HCT116 (cell line): ENCODE data around the gene ZAP70. TPM values are rescaled to one million over a fixed set of nuclear protein-coding genes. Genes with fewer than 3 reads are reported as not detected.
"Not testable (repeated sequence)": the region's sequence is repeated elsewhere in the genome, so short reads cannot be mapped to it uniquely, and the experiment has no call there.

Experiments
- ATAC-seq: fragments of 200-7000 bp; cut with Tn5 transposase; 2 replicates; pipeline ENCODE4 v1.9.1; 2020; ENCODE audit warnings: mild to moderate bottlenecking, moderate library complexity
- BruUV-seq: library from RNA; stranded (reverse); fragments of 400-500 nt; replicated peaks from 2 replicates; lab custom pipeline; 2021; lab: Mats Ljungman, UMichigan
- CTCF ChIA-PET: fragments of 300-600 bp; sonication (Branson Sonifier 250); formaldehyde crosslinking; loops from one replicate; lab custom pipeline; 2021; ENCODE audit warnings: antibody characterized with exemption; lab: Charles Lee
- POLR2A ChIA-PET: fragments of 300-600, 350-600 bp; sonication (Branson Sonifier 250); formaldehyde crosslinking; loops from one replicate; lab custom pipeline; 2021; ENCODE audit warnings: antibody characterized with exemption; lab: Charles Lee
- RAD21 ChIA-PET, 2 experiments: fragments of 300-600 bp; sonication (Branson Sonifier 250); formaldehyde crosslinking; loops; one replicate each; lab custom pipeline; 2023; ENCODE audit warnings: low total read pairs in 2 of 2; ENCODE audit not compliant: uncharacterized antibody in 2 of 2, unreplicated experiment in 2 of 2, low non-redundant PET in 1 of 2; lab: Charles Lee
- DNase-seq: peaks from one replicate; pipeline ENCODE4 v3.0.0-alpha.2; 2010; ENCODE audit warnings: low read depth, low spot score
- H2AFZ ChIP-seq: fragments of 200-600 bp; shearing (Covaris generic), sonication (generic); 2 replicates; pipeline ENCODE4 v1.6.1; 2017; ENCODE audit warnings: low read depth, mixed run types, mixed read lengths, antibody characterized with exemption, low read length; ENCODE audit not compliant: poor library complexity, severe bottlenecking
- H3K27ac ChIP-seq: 2 replicates; pipeline ENCODE4 v1.5.1; 2012; ENCODE audit warnings: low read depth, low read length
- H3K27me3 ChIP-seq: fragments of 200-600 bp; sonication (generic); 2 replicates; pipeline ENCODE4 v1.6.1; 2016; ENCODE audit warnings: mixed run types, low read length, mixed read lengths; ENCODE audit not compliant: insufficient read depth
- H3K36me3 ChIP-seq, 2 experiments: fragments of 200-500 bp in 1 of 2; fragments of 200-600 bp in 1 of 2; sonication (Bioruptor generic) in 1 of 2; sonication (generic) in 1 of 2; 2 replicates each; pipeline versions ENCODE4 v1.5.1 to v1.6.1; 2014 to 2016; ENCODE audit warnings: low read length in 2 of 2, inconsistent platforms in 1 of 2, mixed read lengths in 1 of 2, mixed run types in 1 of 2; ENCODE audit not compliant: insufficient read depth in 2 of 2, control insufficient read depth in 1 of 2
- H3K4me1 ChIP-seq, 2 experiments: fragments of 200-600 bp in 1 of 2; sonication (generic) in 1 of 2; 2 replicates each; pipeline versions ENCODE4 v1.5.1 to v1.6.1; 2012 to 2017; ENCODE audit warnings: low read length in 2 of 2, inconsistent platforms in 1 of 2, mild to moderate bottlenecking in 1 of 2, mixed read lengths in 1 of 2, mixed run types in 1 of 2, moderate library complexity in 1 of 2; ENCODE audit not compliant: insufficient read depth in 2 of 2, control insufficient read depth in 1 of 2
- H3K4me2 ChIP-seq: fragments of 200-600 bp; sonication (generic); 2 replicates; pipeline ENCODE4 v1.6.1; 2017; ENCODE audit warnings: mixed run types, low read length, mixed read lengths
- H3K4me3 ChIP-seq, 2 experiments: fragments of 200-600 bp in 1 of 2; sonication (generic) in 1 of 2; replicated peaks in 1 of 2; 2 replicates each; pipeline ENCODE4 v1.5.1; 2011 to 2016; ENCODE audit warnings: low read length in 2 of 2, control low read depth in 1 of 2, low read depth in 1 of 2, mild to moderate bottlenecking in 1 of 2, mixed read lengths in 1 of 2, mixed run types in 1 of 2
- H3K79me2 ChIP-seq: fragments of 200-600 bp; sonication (generic); 2 replicates; pipeline ENCODE4 v1.6.1; 2017; ENCODE audit warnings: mild to moderate bottlenecking, mixed run types, low read length, moderate library complexity, mixed read lengths; ENCODE audit not compliant: insufficient read depth
- H3K9ac ChIP-seq: fragments of 200-600 bp; sonication (generic); 2 replicates; pipeline ENCODE4 v1.6.1; 2016; ENCODE audit warnings: low read length, mixed read lengths
- H3K9me2 ChIP-seq: fragments of 200-600 bp; sonication (generic), shearing (Covaris generic); 2 replicates; pipeline ENCODE4 v1.6.1; 2017; ENCODE audit warnings: mixed run types, mild to moderate bottlenecking, moderate library complexity; ENCODE audit not compliant: insufficient read depth
- H3K9me3 ChIP-seq, 2 experiments: fragments of 200-500 bp in 1 of 2; fragments of 200-600 bp in 1 of 2; sonication (Bioruptor generic) in 1 of 2; sonication (generic) in 1 of 2; 2 replicates each; pipeline ENCODE4 v1.6.1; 2014 to 2017; ENCODE audit warnings: low read length in 2 of 2, mixed read lengths in 2 of 2, inconsistent platforms in 1 of 2, low read depth in 1 of 2, mild to moderate bottlenecking in 1 of 2, mixed run types in 1 of 2, moderate library complexity in 1 of 2; ENCODE audit not compliant: control insufficient read depth in 1 of 2, insufficient read depth in 1 of 2
- H4K20me1 ChIP-seq: fragments of 200-600 bp; sonication (generic), shearing (Covaris generic); 2 replicates; pipeline ENCODE4 v1.6.1; 2017; ENCODE audit warnings: mixed run types, mild to moderate bottlenecking, moderate library complexity; ENCODE audit not compliant: insufficient read depth
- EZH2phosphoT487 ChIP-seq: fragments of 200-600 bp; IDR thresholded peaks from 2 replicates; pipeline ENCODE4 v1.6.1; 2018; ENCODE audit warnings: antibody characterized with exemption, borderline replicate concordance
- FOSL1 ChIP-seq: IDR thresholded peaks from 2 replicates; pipeline ENCODE4 v1.6.1; 2012; ENCODE audit warnings: low read depth
- JUND ChIP-seq: IDR thresholded peaks from 2 replicates; pipeline ENCODE4 v1.6.1; 2012
- POLR2A ChIP-seq: IDR thresholded peaks from 2 replicates; pipeline ENCODE4 v1.7.0; 2011; ENCODE audit warnings: borderline replicate concordance; ENCODE audit not compliant: insufficient read depth, insufficient read length; ENCODE audit errors: extremely low read depth
- POLR2AphosphoS5 ChIP-seq: IDR thresholded peaks from 2 replicates; pipeline ENCODE4 v1.6.1; 2011; ENCODE audit warnings: mild to moderate bottlenecking, low read depth, low read length, moderate library complexity
- RAD21 ChIP-seq: IDR thresholded peaks from 2 replicates; pipeline ENCODE4 v1.6.1; 2012; ENCODE audit warnings: low read depth, mild to moderate bottlenecking
- SIN3A ChIP-seq: IDR thresholded peaks from 2 replicates; pipeline ENCODE4 v1.6.1; 2012; ENCODE audit warnings: low read depth
- SP1 ChIP-seq: IDR thresholded peaks from 2 replicates; pipeline ENCODE4 v1.6.1; 2012; ENCODE audit warnings: low read depth
- YY1 ChIP-seq: IDR thresholded peaks from 2 replicates; pipeline ENCODE4 v1.6.1; 2011; ENCODE audit warnings: low read length, low read depth, moderate library complexity, mild to moderate bottlenecking; ENCODE audit not compliant: insufficient replicate concordance; ENCODE audit errors: extremely low read depth
- ZNF274 ChIP-seq: fragments of 200-500 bp; sonication (Bioruptor generic); IDR thresholded peaks from 2 replicates; pipeline ENCODE4 v1.6.1; 2014; ENCODE audit warnings: mild to moderate bottlenecking, low read depth, low read length, inconsistent platforms
- intact Hi-C: fragments of 100-400 bp; cut with micrococcal nuclease; formaldehyde crosslinking; loops from 2 replicates; pipeline ENCODE4 v1.10.0; 2022
- total RNA-seq: library from RNA; stranded (reverse); gene quantifications from one replicate; pipeline ENCODE4 v1.2.1, GENCODE V29; 2021; ENCODE audit not compliant: unreplicated experiment
- TF ChIP-seq, protein P1 (sequence below): IDR thresholded peaks from 2 replicates; pipeline ENCODE4 v1.6.1; 2012

ZAP70 gene
- total RNA-seq, 1 experiment from 2014 or later = 0.91 TPM

DNA sequence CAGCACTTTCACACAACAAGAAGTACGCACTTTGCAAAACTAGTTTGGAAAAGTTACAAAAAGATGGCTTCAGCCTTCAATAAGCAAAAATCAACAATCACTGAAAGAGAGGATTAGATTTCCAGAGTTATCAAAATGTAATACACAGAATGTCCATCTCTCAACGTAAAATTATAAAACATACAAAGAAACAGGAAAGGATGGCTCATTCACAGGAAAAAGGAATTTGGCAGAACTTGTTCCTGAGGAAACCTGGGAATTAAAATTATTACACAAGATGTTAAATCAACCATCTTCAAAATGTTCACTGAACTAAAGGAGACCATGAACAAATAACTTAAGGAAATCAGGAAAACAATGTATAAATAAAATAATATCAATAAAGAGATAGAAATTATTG, 35.9 kb upstream of the ZAP70 start:
- no peak overlapping the region for H3K4me3 ChIP-seq
- H3K9ac ChIP-seq = no peak overlapping the region
- H3K4me1 ChIP-seq = no peaks in the 10 kb centered on the region
- intact Hi-C loops = no loop called here
- no peak for DNase-seq
- H3K79me2 ChIP-seq = no peaks in the 10 kb centered on the region
- no peak for ATAC-seq
- ChIA-PET CTCF (interaction anchor here (1.3 kb wide), 1 partner anchor 13 kb away, joined by 6 read pairs; the partner anchor contains the start of gene ACTR1B), RAD21 (no interaction called here), POLR2A (no interaction called here)
- H3K4me2 ChIP-seq = no peak overlapping the region
- no TSS peak for BruUV-seq
- H3K36me3 ChIP-seq = no peaks in the 10 kb centered on the region
- no peak overlapping the region for H2AFZ ChIP-seq
- TF ChIP-seq EZH2phosphoT487 (no peak), JUND (no peak), FOSL1 (no peak), SP1 (no peak), RAD21 (no peak)
- TF ChIP-seq, protein P1, sequence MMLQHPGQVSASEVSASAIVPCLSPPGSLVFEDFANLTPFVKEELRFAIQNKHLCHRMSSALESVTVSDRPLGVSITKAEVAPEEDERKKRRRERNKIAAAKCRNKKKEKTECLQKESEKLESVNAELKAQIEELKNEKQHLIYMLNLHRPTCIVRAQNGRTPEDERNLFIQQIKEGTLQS = no peak
- no peak overlapping the region for H3K27ac ChIP-seq
- H3K9me2 ChIP-seq = no peaks in the 10 kb centered on the region
- 0 out of 4 replicates have a peak, but pooled peaks cover 0 to 4% of the 10 kb centered on the region in 2 experiments for H3K9me3 ChIP-seq
- no peaks in the 10 kb centered on the region for H3K27me3 ChIP-seq
- H4K20me1 ChIP-seq = no peaks in the 10 kb centered on the region

DNA sequence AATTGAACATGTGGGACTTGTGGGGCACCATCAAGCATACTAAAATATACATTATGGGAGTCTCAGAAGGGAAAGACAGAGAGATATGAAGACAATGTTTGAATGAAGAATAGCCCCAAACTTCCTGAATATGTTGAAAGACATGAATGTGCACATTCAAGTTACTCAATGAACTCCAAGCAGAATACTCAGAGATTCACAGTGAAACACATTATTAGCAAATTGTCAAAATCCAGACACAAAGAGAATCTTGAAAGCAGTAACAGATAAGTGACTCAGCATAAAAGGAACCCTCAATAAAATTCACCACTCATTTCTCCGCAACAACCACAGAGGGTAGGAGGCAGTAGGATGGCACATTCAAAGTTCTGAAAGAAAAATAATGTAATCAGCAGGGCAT, 35.1 kb upstream of the ZAP70 start:
- Histone ChIP-seq H3K9ac (no peak overlapping the region), H4K20me1 (no peaks in the 10 kb centered on the region), H2AFZ (no peak overlapping the region), H3K4me2 (no peak overlapping the region), H3K4me1 (no peaks in the 10 kb centered on the region), H3K27ac (no peak overlapping the region), H3K79me2 (no peaks in the 10 kb centered on the region), H3K27me3 (no peaks in the 10 kb centered on the region), H3K9me2 (no peaks in the 10 kb centered on the region), H3K36me3 (no peaks in the 10 kb centered on the region), H3K4me3 (no peak overlapping the region), H3K9me3 (0 out of 4 replicates have a peak, but pooled peaks cover 0 to 4% of the 10 kb centered on the region in 2 experiments)
- no TSS peak for BruUV-seq
- no peak for TF ChIP-seq JUND
- TF ChIP-seq FOSL1 = no peak
- TF ChIP-seq YY1 = no peak
- no peak for TF ChIP-seq EZH2phosphoT487
- TF ChIP-seq SIN3A = no peak
- TF ChIP-seq ZNF274 = no peak
- no peak for TF ChIP-seq SP1
- no peak for TF ChIP-seq POLR2A
- no peak for TF ChIP-seq POLR2AphosphoS5
- ATAC-seq (no peak), DNase-seq (no peak)
- ChIA-PET RAD21 (no interaction called here), POLR2A (no interaction called here), CTCF (no interaction called here)
- intact Hi-C loops = no loop called here

DNA sequence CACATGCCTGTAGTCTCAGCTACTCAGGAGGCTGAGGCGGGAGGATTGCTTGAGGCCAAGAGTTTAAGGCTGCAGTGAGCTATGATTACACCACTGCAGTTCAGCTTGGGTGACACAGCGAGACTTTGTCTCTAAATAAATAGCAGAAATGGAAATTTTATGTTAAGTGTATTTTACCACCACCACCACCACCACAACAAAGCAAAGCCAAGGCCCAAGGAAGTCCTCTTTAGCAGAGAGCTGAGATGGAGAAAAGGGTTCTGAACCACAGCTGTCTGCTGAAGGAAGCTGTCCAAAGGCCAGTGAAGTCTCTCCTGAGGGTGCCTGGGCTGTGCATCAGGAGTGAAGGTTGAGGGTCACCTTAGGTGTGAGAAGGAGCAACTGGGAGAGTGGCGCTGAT, 26.1 kb upstream of the ZAP70 start:
- intact Hi-C loops, POLR2A ChIA-PET, H3K9ac ChIP-seq: not testable (repeated sequence)

More for the DNA sequence above, 26.1 kb upstream of the ZAP70 start:
- H3K4me3 ChIP-seq, H3K79me2 ChIP-seq, H3K27me3 ChIP-seq, H3K9me3 ChIP-seq, DNase-seq, ATAC-seq, RAD21 ChIA-PET, H3K4me1 ChIP-seq, H3K27ac ChIP-seq, H4K20me1 ChIP-seq, H3K4me2 ChIP-seq, BruUV-seq, H3K9me2 ChIP-seq, H3K36me3 ChIP-seq, CTCF ChIA-PET, H2AFZ ChIP-seq: not testable (repeated sequence)
